RKO (cell line): ENCODE measurements around the gene KTN1.

Source experiments
- DNase-seq: peaks from one replicate; pipeline ENCODE4 v3.0.0-alpha.2; 2016; ENCODE audit warnings: low spot score

Gene KTN1

DNA sequence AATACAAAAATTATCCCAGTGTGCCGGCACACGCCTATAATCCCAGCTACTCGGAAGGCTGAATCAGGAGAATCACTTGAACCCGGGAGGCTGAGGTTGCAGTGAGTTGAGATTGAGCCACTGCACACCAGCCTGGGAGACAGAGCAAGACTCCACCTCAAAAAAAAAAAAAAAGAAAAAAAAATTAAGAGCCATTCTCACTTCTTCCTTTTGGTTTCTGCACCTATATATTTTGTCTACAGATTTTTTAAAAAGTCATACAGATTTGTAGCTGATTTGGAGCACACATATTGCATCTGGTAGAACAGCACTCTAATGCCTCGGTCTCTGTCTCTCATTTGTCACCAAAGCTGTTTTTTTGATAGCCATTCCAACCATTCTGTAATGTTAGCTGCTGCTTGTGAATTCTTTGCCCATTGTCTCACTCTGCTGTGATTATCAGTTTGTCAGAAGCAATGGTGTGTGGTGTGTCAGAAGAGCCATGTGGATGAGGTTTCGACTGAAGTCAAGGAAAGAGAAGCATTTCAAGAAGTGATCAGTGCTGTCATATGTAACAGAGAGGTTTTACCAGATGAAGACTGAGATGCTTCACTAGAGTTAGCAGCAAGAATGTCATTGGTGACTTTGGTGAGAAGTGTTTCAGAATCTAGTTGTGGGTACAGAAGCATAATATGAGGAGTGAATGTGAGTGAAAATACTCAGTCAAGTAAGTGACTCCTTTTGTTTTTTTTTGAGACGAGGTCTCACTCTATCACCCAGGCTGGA, 8.7 kb upstream of the KTN1 start:
- no peak for DNase-seq

DNA sequence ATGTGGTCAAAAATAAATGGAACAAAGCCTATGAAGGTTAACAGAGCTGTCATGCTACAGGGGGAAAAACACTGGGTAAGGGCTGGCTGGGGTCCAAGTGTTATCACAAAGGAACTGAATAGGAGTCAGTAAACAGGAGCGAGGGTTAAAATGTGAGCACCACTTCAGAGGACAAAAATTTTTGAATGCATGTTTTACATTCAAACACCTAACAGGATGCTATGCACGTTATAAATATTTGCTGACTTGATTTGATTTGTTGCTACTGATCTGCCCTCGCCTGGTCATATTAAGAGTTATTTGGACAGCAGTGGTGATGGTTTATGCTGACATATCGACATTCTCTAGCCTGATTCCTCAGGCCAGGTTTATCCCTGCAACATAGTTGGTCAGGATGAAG, 7.4 kb upstream of the KTN1 start:
- DNase-seq = no peak

DNA sequence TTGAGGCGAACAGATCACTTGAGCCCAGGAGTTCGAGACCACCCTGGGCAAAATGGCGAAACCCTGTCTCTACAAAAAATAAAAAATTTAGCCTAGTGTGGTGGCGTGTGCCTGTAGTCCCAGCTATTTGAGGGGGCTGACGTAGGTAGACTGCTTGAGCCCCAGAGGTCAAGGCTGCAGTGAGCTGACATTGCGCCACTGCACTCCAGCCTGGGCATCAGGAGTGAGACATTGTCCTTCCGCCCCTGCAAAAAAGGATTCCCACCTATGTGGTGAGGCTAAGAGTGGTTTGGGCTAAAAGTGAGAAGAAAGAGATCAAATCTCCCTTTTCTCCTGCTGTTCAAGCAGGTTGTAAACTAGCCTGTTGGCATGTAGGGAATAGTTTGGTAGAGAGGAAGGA, 5.0 kb upstream of the KTN1 start:
- DNase-seq = no peak

DNA sequence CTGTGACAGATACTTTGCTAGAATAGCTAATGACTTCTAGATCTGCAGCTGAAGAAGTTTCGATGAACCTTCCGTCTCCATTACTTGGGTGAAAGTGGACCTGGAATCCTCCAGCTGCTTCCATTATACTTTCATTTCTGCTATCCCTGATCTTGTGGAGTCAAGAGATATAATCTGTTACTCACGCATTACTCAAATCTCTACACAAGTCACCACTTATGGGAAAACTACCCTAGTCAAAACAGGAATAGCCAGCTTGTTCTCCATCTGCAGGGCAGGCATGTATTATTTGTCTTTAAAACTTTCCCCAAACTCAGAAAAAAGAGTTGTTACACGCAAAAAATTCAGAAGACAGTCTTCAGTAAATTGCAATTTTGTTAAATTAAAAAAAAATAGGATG, 2.8 kb upstream of the KTN1 start:
- peak; percentile 25 for DNase-seq

DNA sequence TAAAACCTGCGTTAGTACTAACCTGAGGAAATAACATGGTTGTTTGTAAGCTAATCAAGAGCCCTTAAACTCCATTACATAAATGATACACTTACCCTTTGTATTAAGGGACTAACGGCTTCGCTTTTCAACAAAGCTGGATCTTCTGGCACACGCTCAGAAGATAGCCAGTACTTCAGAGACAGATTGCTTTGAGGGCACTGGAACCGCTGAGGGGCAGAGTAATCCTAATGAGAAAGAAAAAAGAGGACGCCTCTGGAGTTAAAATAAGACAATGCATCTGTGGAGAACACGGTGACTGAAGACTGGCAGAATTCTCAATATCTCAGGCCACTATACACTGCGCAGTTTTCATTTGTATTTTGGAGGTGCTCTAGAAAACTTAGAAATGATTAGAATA, 1.5 kb upstream of the KTN1 start:
- DNase-seq = no peak

DNA sequence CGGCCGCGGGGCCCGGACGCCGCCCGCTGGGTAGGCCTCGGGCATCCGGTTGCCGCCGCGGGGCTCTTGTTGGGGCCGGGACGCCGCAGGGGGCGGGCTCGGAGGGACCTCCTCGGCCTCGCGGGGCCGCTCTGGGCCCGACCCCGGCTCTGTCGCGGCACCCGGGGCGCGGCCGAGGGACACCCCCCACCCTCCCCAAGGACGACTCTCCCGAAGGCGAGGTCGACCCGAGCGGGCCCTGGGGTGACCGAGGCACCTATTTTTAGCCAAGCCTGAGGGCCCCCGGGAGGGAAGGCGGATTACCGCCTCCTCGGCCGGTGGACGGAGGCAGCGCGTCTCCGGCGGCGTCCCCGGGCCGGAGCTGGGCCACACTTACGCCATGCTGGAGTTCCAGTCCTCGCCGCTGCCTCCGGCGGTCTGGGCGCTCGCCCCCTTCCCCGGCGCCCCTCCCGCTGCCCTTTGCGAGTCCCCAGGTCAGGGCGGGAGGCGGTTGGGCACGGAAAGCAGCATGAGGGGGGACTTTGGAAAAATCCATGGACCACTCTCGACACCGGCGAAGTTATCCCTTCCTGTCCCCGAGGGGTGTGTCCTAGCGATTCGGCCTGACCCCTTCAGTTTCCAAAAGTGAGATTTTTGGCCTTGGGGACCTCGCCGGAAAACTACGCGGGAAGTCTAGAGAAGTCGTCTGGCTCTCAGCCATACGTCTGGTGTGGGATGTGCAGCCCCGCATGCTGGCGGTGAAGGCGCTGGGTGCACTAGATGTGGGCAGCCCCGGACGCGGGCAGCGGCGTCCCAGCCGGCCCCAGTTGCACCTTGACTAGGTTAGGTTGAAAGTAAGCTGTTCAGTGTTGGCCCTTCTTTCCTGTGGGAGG, 699 bp downstream of the KTN1 start:
- DNase-seq = peak; percentile 63

DNA sequence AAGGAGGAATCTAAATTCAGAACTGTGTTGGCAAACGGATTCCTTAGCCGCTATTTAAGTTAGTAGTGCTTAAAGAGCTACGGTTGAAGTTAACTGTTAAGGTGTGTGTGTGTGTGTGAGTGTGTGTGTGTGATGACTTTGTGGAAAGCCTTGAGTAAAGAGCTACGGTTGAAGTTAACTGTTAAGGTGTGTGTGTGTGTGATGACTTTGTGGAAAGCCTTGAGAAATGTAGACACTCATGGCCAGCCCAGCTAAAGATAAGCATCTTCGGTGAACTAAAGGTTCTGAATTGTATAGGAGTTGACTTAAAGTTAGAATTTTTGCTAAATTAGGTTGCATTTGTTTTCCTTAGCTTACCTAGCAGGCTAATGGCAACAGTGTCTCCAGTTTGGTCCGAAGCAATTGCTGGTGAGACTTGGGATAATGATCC, 1.4 kb downstream of the KTN1 start:
- DNase-seq = no peak

DNA sequence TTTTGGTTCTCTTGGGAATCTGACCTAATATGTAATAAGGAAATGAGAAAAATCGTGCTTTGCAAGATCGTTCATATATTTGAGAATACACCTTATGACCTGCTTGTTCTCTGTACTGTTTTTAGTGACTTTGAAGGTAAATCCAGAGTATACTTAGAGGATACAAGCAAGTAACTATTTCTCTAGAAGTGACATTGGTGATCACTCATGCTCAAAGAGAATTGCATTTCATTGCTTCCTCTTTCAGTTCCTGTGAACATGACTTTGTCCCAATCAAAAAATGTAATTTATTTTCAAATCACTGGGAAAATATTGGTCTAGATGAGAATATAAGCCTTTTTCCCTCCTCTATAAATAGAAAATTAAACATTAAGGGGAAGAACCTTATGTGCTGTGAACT, 2.7 kb downstream of the KTN1 start:
- no peak for DNase-seq

DNA sequence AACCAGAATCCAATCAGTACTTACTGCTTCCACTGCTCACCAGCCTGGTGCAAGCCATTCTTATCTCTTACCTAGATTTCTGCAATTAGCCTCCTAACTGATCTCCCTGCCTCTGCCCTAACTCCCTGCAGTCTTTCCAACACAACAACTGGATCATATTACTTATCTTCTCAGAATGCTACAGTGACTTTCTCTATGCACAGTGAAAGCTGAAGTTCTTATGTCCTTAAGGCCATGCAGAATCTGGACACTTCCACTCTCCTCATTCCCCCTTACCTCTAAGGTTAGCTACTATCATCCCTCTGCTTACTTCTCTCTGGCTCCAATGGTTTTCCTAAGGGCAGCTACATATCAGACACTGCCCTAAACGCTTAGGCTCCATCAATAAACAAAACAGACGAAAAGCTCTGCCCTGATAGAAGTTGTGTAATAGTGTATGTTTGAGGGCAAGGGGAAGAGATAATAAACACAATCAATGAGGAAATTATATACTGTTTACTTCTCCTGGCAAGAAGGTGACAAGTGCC, 4.0 kb downstream of the KTN1 start:
- no peak for DNase-seq

DNA sequence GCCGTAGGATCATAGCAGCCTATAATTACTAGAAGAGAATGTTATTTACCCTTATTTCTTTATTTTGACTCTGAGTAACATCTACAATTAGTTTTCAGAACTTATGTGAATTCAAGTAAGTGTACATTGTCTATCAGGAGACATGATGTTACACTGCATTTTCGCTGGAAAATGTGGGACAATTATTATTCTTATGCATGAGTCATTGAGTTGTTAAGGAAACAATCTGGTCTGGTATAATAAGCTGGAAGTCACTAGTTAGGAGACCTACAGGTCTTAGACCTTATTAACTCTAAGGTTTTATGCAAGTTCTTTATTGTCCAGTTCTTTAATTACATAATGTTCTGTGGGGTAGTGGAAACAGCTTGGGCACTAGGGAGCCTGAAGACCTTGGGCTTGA, 5.8 kb downstream of the KTN1 start:
- no peak for DNase-seq

DNA sequence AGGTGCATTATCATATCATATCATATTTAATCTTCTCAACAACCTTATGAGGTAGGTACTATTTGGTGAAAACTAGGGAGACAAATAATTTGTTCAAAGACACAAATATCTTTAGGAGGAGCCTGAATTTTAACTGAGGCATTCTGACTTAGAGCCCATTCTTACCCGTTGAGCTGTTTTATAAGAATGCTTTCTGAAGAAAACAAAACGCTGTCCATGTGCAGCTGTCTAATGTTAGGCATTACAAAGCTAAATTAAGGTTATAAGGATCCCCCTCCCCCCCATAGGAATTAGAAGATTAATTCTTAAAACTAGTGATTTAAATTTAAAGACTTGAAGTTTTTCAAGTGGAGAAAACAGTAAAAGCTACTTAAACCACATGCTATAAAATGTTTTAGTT, 6.4 kb downstream of the KTN1 start:
- no peak for DNase-seq

DNA sequence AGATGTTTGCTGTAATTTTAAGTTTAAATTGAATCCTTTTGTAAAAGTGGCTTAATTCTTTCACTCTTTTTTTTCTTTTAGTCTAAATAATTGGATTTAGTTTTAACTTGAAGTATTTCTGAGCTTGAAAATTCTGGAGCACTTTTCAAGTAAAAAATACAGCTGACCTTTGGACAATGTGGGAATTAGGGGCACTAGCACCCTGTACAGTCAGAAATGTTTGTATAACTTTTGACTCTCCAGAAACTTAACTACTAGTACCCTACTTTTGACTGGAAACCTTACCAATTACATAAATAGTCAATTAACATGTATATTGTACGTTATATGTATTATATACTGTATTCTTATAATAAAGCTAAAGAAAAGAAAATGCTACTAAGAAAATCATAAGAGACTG, 7.8 kb downstream of the KTN1 start:
- no peak for DNase-seq

DNA sequence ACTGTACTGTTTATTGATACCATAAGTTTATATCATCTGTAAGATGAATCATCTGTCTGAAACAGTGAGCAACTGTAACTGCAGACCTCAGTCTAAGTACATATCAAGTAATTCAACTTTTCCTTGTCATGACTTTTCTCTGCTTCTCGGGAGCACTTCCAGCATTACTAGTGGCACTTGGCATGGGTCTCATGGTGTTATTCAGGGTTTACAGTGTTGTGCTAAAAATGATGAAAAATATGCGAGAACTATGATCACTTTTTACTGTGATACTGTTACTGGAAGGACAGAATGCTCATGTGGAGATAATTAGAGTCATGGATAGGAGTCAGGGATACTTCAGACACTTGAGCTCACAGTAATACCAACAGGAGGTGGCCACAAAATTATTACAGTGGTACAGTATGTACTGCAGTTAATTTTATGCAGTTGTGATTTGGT, 8.3 kb downstream of the KTN1 start:
- no peak for DNase-seq

DNA sequence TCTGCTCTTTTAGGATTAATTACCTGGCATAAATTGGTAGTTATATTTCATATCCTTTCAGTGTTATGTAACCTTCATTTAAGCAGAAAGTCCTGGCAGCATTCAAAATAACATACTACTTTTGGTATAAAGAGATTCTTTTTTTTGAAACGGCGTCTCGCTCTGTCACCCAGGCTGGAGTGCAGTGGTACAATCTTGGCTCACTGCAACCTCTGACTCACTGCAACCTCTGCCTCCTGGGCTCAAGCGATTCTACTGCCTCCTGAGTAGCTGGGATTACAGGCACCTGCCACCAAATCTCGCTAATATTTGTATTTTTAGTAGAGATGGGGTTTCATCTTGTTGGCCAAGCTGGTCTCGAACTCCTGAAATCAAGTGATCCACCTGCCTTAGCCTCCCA, 9.2 kb downstream of the KTN1 start:
- DNase-seq = no peak

DNA sequence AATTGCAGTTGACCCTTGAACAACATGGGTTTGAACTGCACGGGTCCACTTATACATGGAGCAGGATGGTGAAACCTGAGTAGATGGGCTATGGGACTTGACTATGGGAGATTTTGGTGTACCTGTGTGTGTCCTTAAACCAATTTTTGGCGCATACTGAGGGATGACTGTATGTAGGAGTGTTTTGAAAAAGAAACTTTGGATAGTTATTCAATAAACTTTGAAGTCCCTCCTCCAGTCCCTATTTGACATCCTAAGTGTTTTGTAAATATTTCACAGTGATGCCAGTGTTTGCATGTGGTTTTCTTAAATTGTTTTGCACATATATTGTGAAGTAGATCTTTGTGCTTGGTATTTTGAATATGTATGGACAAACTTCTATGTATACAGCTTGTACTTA, 12.4 kb downstream of the KTN1 start:
- DNase-seq = no peak

DNA sequence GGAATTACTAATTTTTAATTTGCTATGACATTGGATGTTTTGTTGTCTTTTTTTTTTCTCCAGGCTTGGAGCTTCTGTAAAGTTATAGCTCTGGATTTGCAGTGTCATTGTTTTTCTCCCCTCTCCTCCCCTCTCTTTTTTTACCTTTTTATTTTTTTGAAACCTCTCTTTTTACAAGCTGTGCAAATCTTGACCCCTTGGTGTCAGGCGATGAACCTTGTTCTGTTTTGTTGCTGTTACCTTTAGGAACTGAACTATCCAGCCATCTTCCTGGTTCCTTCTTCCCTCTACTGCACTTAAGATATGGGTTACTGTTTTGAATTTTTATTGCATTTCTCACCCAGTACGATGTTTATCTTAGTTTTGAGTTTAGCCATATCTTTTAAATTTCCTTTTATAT, 13.7 kb downstream of the KTN1 start:
- no peak for DNase-seq

DNA sequence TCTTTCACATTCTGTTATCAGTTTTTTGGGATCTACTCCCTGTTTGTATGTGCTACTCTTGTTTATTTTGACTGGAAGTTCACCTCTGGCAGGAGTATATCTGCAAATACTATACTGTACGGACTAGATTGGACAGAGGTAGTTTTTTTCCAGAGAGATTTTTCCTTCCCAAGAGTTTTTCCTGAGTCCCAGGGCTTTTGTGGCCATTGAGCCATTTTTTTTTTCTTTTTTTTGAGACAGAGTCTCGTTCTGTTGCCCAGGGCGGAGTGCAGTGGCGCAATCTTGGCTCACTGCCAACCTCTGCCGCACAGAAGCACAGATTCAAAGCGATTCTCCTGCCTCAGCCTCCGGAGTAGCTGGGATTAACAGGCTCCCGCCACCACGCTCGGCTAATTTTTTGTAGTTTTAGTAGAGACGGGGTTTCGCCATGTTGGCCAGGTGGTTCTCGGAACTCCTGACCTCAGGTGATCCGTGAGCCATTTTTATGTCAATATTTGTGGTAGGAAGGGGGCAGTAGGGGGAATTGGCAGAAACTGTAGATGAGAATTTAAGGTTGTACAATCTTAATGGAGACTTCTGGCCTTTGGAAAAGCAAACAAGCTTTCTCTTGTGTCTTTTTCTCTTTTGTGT, 19.4 kb downstream of the KTN1 start:
- DNase-seq = no peak

DNA sequence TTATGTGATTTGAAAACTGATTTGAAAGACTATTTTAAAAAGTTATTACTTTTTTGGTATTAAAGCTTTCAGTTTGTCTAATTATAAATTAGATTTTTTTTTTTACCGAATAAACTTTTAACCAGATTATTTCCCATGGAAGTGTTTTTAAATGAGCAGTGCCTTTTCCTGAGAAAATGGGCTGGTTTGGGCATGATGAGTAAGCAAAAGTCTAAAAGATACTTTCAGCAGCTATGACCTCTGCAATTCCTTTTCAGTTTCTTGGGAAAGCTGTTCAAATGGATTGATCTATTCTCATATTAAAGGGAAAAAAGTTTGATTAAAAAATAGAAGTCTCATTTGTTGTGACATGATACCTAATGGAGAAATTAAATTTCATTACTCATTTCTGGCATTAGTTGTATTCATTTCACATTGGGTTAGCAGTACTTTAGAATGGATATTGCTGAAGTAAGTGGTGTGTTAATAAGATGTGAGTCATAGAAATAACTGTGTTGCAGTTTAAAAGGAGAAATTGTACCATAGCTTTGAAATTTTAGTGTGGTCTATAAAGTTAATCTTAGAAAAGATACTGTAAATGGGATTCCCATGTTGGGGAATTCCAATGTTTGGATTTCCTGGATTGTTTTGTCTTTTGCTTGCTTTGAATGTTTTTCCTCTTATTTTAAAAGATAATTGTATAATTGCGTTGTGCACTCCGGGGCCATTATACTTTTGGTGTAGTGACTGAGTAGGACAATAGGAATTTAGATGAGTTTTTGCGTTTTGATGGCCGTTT, 21.0 kb downstream of the KTN1 start:
- DNase-seq = no peak

DNA sequence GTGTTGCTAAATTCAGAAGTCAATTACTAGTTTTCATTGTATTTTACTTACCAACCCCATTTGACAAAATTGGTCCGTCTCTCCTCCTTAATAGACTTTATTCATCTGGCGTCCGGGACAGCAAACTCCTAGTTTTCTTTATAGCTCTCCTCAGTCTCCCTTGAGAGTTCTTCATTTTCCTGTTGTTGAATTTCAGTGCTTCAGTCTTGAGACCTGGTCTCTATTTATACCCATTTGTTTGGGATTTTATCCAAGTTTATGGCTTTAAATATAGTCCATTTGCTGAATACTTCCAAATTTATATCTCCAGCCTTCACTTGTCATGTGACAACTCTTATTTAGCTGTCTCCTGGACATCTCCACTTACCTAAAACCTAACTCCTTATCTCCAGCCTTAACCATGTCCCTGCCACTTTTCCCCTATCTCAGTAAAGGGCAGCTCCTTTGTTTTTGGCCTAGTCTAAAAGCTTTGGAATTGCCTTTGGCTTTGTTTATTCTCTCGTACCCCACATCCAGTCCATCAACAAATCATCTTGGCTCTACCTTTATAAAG, 23.5 kb downstream of the KTN1 start:
- no peak for DNase-seq

DNA sequence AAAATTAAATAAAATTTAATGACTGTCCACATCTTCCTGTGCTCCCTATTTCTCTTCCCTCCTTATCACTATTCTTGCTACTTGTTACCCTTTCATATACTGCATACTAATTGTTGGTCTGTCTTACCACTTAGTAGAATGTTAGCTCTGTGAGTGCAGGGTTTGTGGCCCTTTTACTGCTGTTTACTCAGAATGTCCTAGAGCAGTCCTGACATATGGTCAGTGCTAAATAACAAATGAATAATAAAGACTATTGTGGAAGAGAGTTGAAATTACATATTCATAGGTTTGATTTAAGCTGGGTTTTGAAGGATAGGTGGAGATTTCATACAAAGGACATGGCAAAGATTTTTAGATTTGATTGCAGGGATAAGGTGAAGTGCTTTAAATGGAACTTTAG, 24.5 kb downstream of the KTN1 start:
- DNase-seq = no peak

DNA sequence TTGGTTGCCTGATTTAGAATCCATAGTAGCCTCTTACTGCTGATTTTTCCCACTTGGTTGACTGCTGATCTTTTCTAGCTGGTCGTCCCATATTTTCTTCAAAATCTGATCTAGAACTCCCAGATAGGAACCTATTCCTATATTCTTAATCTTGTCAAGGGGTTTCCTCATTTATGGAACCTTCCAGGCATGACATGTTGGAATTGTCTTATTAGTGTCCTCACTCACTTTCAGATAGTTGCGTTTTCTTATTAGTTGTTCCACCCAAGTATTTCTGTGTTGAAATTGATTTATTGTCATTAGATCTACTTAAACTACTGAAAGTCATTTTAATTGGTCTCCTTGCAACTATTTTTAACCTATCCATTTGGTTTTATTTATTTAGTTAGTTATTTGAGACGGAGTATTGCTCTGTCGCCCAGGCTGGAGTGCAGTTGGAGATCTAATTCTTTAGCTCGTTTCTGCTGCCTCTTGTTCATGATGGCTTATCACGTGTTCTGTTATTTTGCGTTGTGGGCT, 25.0 kb downstream of the KTN1 start:
- DNase-seq = no peak
